HCT116 (cell line): ENCODE results near the gene C15orf39.

Source experiments
- ATF3 ChIP-seq: IDR thresholded peaks from 2 replicates; pipeline ENCODE4 v1.6.1; 2012
- CEBPB ChIP-seq: IDR thresholded peaks from 2 replicates; pipeline ENCODE4 v1.6.1; 2012; ENCODE audit warnings: low read depth
- CTCF ChIP-seq, 3 experiments: fragments of 200-600 bp in 1 of 3; sonication (generic) in 1 of 3; IDR thresholded peaks in 2 of 3; conservative IDR thresholded peaks in 1 of 3; 2 replicates each; pipeline ENCODE4 v1.5.1; 2012 to 2017; ENCODE audit warnings: low read depth in 2 of 3, low read length in 2 of 3, antibody characterized with exemption in 1 of 3, borderline replicate concordance in 1 of 3, control low read depth in 1 of 3, mild to moderate bottlenecking in 1 of 3, mixed read lengths in 1 of 3, mixed run types in 1 of 3, moderate library complexity in 1 of 3; ENCODE audit not compliant: insufficient read depth in 1 of 3
- ELF1 ChIP-seq: IDR thresholded peaks from 2 replicates; pipeline ENCODE4 v1.6.1; 2012; ENCODE audit warnings: low read depth, borderline replicate concordance
- EZH2 ChIP-seq: fragments of 200-600 bp; sonication (generic); IDR thresholded peaks from 2 replicates; pipeline ENCODE4 v1.6.1; 2017; ENCODE audit warnings: antibody characterized with exemption, mixed run types
- POLR2A ChIP-seq: IDR thresholded peaks from 2 replicates; pipeline ENCODE4 v1.7.0; 2011; ENCODE audit warnings: borderline replicate concordance; ENCODE audit not compliant: insufficient read depth, insufficient read length; ENCODE audit errors: extremely low read depth
- POLR2AphosphoS5 ChIP-seq: IDR thresholded peaks from 2 replicates; pipeline ENCODE4 v1.6.1; 2011; ENCODE audit warnings: mild to moderate bottlenecking, low read depth, low read length, moderate library complexity
- RAD21 ChIP-seq: IDR thresholded peaks from 2 replicates; pipeline ENCODE4 v1.6.1; 2012; ENCODE audit warnings: low read depth, mild to moderate bottlenecking
- REST ChIP-seq: IDR thresholded peaks from 2 replicates; pipeline ENCODE4 v1.6.1; 2012; ENCODE audit warnings: low read depth
- TCF7L2 ChIP-seq: IDR thresholded peaks from 2 replicates; pipeline ENCODE4 v1.7.0; 2011; ENCODE audit warnings: borderline replicate concordance, inconsistent platforms; ENCODE audit not compliant: insufficient read depth, insufficient read length; ENCODE audit errors: extremely low read depth
- YY1 ChIP-seq: IDR thresholded peaks from 2 replicates; pipeline ENCODE4 v1.6.1; 2011; ENCODE audit warnings: low read length, low read depth, moderate library complexity, mild to moderate bottlenecking; ENCODE audit not compliant: insufficient replicate concordance; ENCODE audit errors: extremely low read depth
- ZFX ChIP-seq: fragments of 450-650 bp; IDR thresholded peaks from 2 replicates; pipeline ENCODE4 v1.6.1; 2017
- ZNF274 ChIP-seq: fragments of 200-500 bp; sonication (Bioruptor generic); IDR thresholded peaks from 2 replicates; pipeline ENCODE4 v1.6.1; 2014; ENCODE audit warnings: mild to moderate bottlenecking, low read depth, low read length, inconsistent platforms

GRCh38 chr15:75213212-75213767 is 11.6 kb downstream of the C15orf39 start:
- no peak for TF ChIP-seq ATF3
- no peak for TF ChIP-seq CTCF (IDR thresholded peaks at IDR 0.05 in 2 of 3, conservative IDR thresholded peaks at IDR 0.05 in 1 of 3; ENCODE audit: borderline replicate concordance in 1 of 3, insufficient read depth in 1 of 3, low read depth in 2 of 3, low read length in 2 of 3)
- no peak for TF ChIP-seq ZFX
- no peak for TF ChIP-seq POLR2A
- no peak for TF ChIP-seq REST
- no peak for TF ChIP-seq POLR2AphosphoS5
- no peak for TF ChIP-seq YY1
- no peak for TF ChIP-seq EZH2
- no peak for TF ChIP-seq RAD21
- TF ChIP-seq ZNF274, result no peak
- no peak for TF ChIP-seq TCF7L2
- no peak for TF ChIP-seq CEBPB
- no peak for TF ChIP-seq ELF1
